DMS 273 (cell line): Measurements from ENCODE around the gene HRH4.

ENCODE experiments used
- DNase-seq: peaks from one replicate; lab custom pipeline; 2025; ENCODE audit not compliant: unreplicated experiment; lab: John Stamatoyannopoulos, UW

HRH4 gene

GRCh38 chr18:24462838-24463775 lies 2.7 kb downstream of the HRH4 start:
- no peak for DNase-seq

GRCh38 chr18:24465486-24465885 lies 5.0 kb downstream of the HRH4 start:
- no peak for DNase-seq

GRCh38 chr18:24466771-24467170 lies 6.3 kb downstream of the HRH4 start:
- DNase-seq: no peak

- DNase-seq: no peak
These were observed 9.7 kb downstream of the HRH4 start for GRCh38 chr18:24470022-24470618.

- DNase-seq: no peak
These were observed 10.4 kb downstream of the HRH4 start for GRCh38 chr18:24470805-24471204.

- no peak for DNase-seq
These were observed 12.2 kb downstream of the HRH4 start for GRCh38 chr18:24472591-24472990.

GRCh38 chr18:24474406-24474805 lies 14.0 kb downstream of the HRH4 start:
- no peak for DNase-seq

- no peak for DNase-seq
These were observed 15.6 kb downstream of the HRH4 start for GRCh38 chr18:24475926-24476589.

- DNase-seq: no peak
These were observed 18.9 kb downstream of the HRH4 start for GRCh38 chr18:24479371-24479770.

- no peak for DNase-seq
These were observed 22.4 kb downstream of the HRH4 start for GRCh38 chr18:24482821-24483220.

GRCh38 chr18:24485681-24486080 lies 25.2 kb downstream of the HRH4 start:
- no peak for DNase-seq

- DNase-seq: no peak
These were observed 26.2 kb downstream of the HRH4 start for GRCh38 chr18:24486684-24487083.

- peak; percentile 76 for DNase-seq
These were observed 28.5 kb downstream of the HRH4 start for GRCh38 chr18:24488824-24489493.

- DNase-seq: peak; percentile 18
These were observed 30.1 kb downstream of the HRH4 start for GRCh38 chr18:24490539-24490938.

- no peak for DNase-seq
These were observed 31.7 kb downstream of the HRH4 start for GRCh38 chr18:24491927-24492834.

GRCh38 chr18:24494586-24494985 lies 34.1 kb downstream of the HRH4 start:
- DNase-seq: no peak

- peak; percentile 35 for DNase-seq
These were observed 36.8 kb downstream of the HRH4 start for GRCh38 chr18:24497031-24497754.

GRCh38 chr18:24499814-24500213 lies 39.4 kb downstream of the HRH4 start:
- DNase-seq: no peak

GRCh38 chr18:24500217-24500616 lies 39.8 kb downstream of the HRH4 start:
- no peak for DNase-seq

- DNase-seq: no peak
These were observed 40.3 kb downstream of the HRH4 start for GRCh38 chr18:24500766-24501165.
